GM21367 (cell line): ENCODE data around the gene HSPB7.
A peak's percentile ranks its signal among the peaks of the same experiment; 100 is the strongest.
"Not testable (repeated sequence)": the region's sequence is repeated elsewhere in the genome, so short reads cannot be mapped to it uniquely, and the experiment has no call there.

ENCODE experiments used
- ATAC-seq: cut with Tn5 transposase; IDR thresholded peaks from one replicate; pipeline ENCODE4 v1.9.1; 2021; ENCODE audit not compliant: unreplicated experiment

Gene HSPB7

GRCh38 chr1:15985611-15986297 lies 32.1 kb downstream of the HSPB7 start:
- no peak for ATAC-seq

- ATAC-seq = no peak
Observed at GRCh38 chr1:15983275-15983674, 34.6 kb downstream of the HSPB7 start.

- ATAC-seq = no peak
Observed at GRCh38 chr1:15981679-15982078, 36.2 kb downstream of the HSPB7 start.

- not testable (repeated sequence) for ATAC-seq
Observed at GRCh38 chr1:15977947-15978346, 39.9 kb downstream of the HSPB7 start.

GRCh38 chr1:15975805-15976680 lies 41.8 kb downstream of the HSPB7 start, which contains the start of gene ZBTB17:
Gene ZBTB17, minus strand, starts transcription at chr1:15976101. Its CDS starts 27,606 bp downstream, at chr1:15948495.
- ATAC-seq = peak; percentile 60

- peak; percentile 46 for ATAC-seq
Observed at GRCh38 chr1:15975358-15975804, 42.5 kb downstream of the HSPB7 start.

- no peak for ATAC-seq
Observed at GRCh38 chr1:15974855-15975254, 43.0 kb downstream of the HSPB7 start.

- no peak for ATAC-seq
Observed at GRCh38 chr1:15973772-15974171, 44.1 kb downstream of the HSPB7 start.

- ATAC-seq = no peak
Observed at GRCh38 chr1:15972409-15972808, 45.4 kb downstream of the HSPB7 start.

- ATAC-seq = no peak
Observed at GRCh38 chr1:15970911-15971310, 46.9 kb downstream of the HSPB7 start.

- ATAC-seq = no peak
Observed at GRCh38 chr1:15969321-15969880, 48.4 kb downstream of the HSPB7 start.

GRCh38 chr1:15968172-15968571 lies 49.7 kb downstream of the HSPB7 start:
- ATAC-seq = no peak

GRCh38 chr1:15966956-15967344 lies 50.9 kb downstream of the HSPB7 start:
- ATAC-seq = no peak

- peak; percentile 43 for ATAC-seq
Observed at GRCh38 chr1:15966081-15966955, 51.5 kb downstream of the HSPB7 start.

- ATAC-seq = no peak
Observed at GRCh38 chr1:15965228-15965767, 52.5 kb downstream of the HSPB7 start.
